A673 (cell line): ENCODE data around the gene AGBL5. TPM values are rescaled to one million over a fixed set of nuclear protein-coding genes. Genes with fewer than 3 reads are reported as not detected.

Source experiments
- BruUV-seq: library from RNA; stranded (reverse); fragments of 400-500 nt; replicated peaks from 2 replicates; lab custom pipeline; 2021; lab: Mats Ljungman, UMichigan
- CTCF ChIA-PET: fragments of 300-600 bp; sonication (Branson Sonifier 250); formaldehyde crosslinking; loops from one replicate; lab custom pipeline; 2022; ENCODE audit warnings: antibody characterized with exemption; lab: Charles Lee
- POLR2A ChIA-PET: fragments of 300-600 bp; sonication (Branson Sonifier 250); formaldehyde crosslinking; loops from one replicate; lab custom pipeline; 2022; ENCODE audit warnings: antibody characterized with exemption; ENCODE audit not compliant: low non-redundant PET; lab: Charles Lee
- DNase-seq: peaks from one replicate; pipeline ENCODE4 v3.0.0-alpha.2; 2015; ENCODE audit warnings: low spot score
- H3K27ac ChIP-seq: fragments of 200-600 bp; sonication (generic); 2 replicates; pipeline ENCODE4 v1.5.1; 2016; ENCODE audit warnings: mixed run types, low read depth, mild to moderate bottlenecking, mixed read lengths, antibody characterized with exemption, low read length; ENCODE audit not compliant: poor library complexity, severe bottlenecking
- H3K27me3 ChIP-seq: fragments of 200-600 bp; sonication (generic); replicated peaks from 2 replicates; pipeline ENCODE4 v1.6.1; 2017; ENCODE audit warnings: mixed run types, low read depth, mild to moderate bottlenecking, mixed read lengths, antibody characterized with exemption, low read length; ENCODE audit not compliant: insufficient read depth, poor library complexity
- H3K36me3 ChIP-seq: fragments of 200-600 bp; sonication (generic); 2 replicates; pipeline ENCODE4 v1.6.1; 2016; ENCODE audit warnings: mixed run types, mild to moderate bottlenecking, mixed read lengths, antibody characterized with exemption, low read length; ENCODE audit not compliant: insufficient read depth, poor library complexity, severe bottlenecking
- H3K4me1 ChIP-seq: fragments of 200-600 bp; sonication (generic); 2 replicates; pipeline ENCODE4 v1.6.1; 2017; ENCODE audit warnings: mixed run types, mild to moderate bottlenecking, mixed read lengths, antibody characterized with exemption, low read length; ENCODE audit not compliant: insufficient read depth, poor library complexity, severe bottlenecking
- H3K4me3 ChIP-seq: fragments of 200-600 bp; sonication (generic); 2 replicates; pipeline ENCODE4 v1.5.1; 2016; ENCODE audit warnings: low read depth, mixed run types, mild to moderate bottlenecking, mixed read lengths, low read length; ENCODE audit not compliant: poor library complexity, severe bottlenecking
- H3K9me3 ChIP-seq: fragments of 200-600 bp; sonication (generic); 2 replicates; pipeline ENCODE4 v1.6.1; 2016; ENCODE audit warnings: mixed run types, low read depth, mild to moderate bottlenecking, mixed read lengths, antibody characterized with exemption, low read length; ENCODE audit not compliant: poor library complexity, severe bottlenecking
- EZH2 ChIP-seq: fragments of 200-600 bp; sonication (generic); IDR thresholded peaks from 2 replicates; pipeline ENCODE4 v1.6.1; 2017; ENCODE audit warnings: borderline replicate concordance, low read depth, mild to moderate bottlenecking, mixed read lengths, antibody characterized with exemption, low read length; ENCODE audit not compliant: poor library complexity, severe bottlenecking
- intact Hi-C: fragments of 100-400 bp; cut with micrococcal nuclease; formaldehyde crosslinking; loops from one replicate; pipeline ENCODE4 v1.10.0; 2022; ENCODE audit not compliant: unreplicated experiment
- total RNA-seq: library from RNA; stranded (reverse); gene quantifications from 2 replicates; pipeline ENCODE4 v1.2.3, GENCODE V29; 2021
- TF ChIP-seq, protein P1 (sequence below): fragments of 300-800, 200-600 bp; sonication (generic); conservative IDR thresholded peaks from 2 replicates; pipeline ENCODE4 v1.5.1; 2017; ENCODE audit warnings: low read depth, mild to moderate bottlenecking, antibody characterized with exemption, low read length, moderate library complexity, mixed read lengths

AGBL5 gene
- total RNA-seq, 1 experiment from 2014 or later, result 64.1 TPM

DNA sequence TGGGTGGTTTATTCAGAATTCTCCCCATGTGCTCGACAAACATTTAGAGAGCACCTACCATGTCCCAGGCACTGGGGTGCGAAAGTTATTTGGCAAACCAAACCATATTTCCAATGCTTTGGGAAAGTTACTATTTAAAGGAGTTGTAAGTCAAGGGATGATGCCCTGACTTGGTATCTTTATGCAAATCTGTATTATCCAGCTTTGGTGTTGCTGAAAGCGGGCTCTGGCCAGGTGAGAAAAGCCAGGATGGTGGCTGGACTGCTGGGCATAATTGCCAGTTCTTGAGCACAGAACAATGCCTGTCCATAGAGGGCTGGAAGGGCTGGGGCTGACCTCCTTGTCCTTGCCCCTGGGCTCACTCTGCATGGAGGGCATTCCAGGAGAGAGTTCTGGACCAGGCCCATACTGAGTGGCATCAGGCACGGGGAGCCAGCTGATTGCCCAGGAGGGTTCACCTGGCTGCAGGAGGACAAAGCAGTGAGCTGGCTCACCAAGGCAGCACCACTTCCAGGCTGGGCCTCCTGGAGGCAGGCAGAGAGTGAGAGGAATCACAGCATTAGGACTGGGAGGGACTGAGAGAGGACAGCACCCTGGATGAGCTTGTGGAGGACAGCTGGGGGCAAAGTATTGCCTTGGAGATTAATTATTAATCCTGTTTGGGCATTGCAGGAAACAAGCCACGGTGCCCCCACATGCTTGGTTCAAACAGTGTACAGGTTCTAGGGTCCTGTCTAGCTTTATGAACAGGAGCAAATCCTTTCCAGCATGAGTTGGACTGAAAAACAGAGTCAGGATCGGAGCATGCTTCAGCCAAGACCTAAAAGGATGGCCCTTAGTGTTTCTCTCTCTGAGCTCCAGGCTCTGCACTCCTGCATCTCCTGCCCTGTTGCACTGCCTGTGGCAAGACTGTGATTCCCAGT is 42.2 kb downstream of the AGBL5 start:
- Histone ChIP-seq H3K9me3 (no peaks in the 10 kb centered on the region), H3K4me1 (peaks cover 5% of the 10 kb centered on the region), H3K36me3 (no peaks in the 10 kb centered on the region), H3K27ac (no peak overlapping the region), H3K4me3 (no peak overlapping the region), H3K27me3 (no peaks in the 10 kb centered on the region)
- ChIA-PET POLR2A (interaction anchor here (0.6 kb wide), 1 partner anchor 98 kb away, joined by 3 read pairs; no protein-coding TSS in a partner anchor), CTCF (interaction anchor here (0.8 kb wide), 1 partner anchor 98 kb away, joined by 3 read pairs; no protein-coding TSS in a partner anchor)
- DNase-seq, result no peak
- intact Hi-C loops, result no loop called here
- no TSS peak for BruUV-seq
- no peak for TF ChIP-seq EZH2
- TF ChIP-seq, protein P1, sequence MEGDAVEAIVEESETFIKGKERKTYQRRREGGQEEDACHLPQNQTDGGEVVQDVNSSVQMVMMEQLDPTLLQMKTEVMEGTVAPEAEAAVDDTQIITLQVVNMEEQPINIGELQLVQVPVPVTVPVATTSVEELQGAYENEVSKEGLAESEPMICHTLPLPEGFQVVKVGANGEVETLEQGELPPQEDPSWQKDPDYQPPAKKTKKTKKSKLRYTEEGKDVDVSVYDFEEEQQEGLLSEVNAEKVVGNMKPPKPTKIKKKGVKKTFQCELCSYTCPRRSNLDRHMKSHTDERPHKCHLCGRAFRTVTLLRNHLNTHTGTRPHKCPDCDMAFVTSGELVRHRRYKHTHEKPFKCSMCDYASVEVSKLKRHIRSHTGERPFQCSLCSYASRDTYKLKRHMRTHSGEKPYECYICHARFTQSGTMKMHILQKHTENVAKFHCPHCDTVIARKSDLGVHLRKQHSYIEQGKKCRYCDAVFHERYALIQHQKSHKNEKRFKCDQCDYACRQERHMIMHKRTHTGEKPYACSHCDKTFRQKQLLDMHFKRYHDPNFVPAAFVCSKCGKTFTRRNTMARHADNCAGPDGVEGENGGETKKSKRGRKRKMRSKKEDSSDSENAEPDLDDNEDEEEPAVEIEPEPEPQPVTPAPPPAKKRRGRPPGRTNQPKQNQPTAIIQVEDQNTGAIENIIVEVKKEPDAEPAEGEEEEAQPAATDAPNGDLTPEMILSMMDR, result no peak

DNA sequence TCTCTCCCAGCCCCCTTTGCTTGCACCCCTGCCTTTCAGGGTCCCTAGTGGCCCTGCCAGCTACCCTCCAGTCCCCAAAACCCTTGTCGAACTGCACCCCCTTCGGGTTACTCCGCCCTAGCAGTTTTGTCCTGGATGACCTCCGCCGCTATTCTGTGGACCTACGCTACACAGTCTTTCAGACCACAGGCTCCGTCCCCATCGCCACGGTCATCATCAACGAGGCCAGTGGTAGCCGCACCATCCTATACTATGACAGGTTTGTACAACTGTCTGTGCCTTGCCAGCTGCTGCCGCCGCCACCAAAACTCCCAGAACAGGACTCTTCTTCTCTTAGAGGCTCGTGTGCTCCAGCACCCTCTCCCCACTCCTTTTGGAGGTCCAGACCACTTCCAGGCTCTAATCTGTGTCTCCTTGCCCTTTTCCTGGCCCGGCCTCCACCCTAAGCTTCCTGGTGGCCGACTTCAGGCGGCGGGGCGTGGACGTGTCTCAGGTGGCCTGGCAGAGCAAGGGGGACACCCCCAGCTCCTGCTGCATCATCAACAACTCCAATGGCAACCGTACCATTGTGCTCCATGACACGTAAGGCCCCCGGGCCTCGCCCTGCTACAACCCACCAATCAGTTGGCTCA is 43.0 kb downstream of the AGBL5 start:
- Histone ChIP-seq H3K27ac (no peak overlapping the region), H3K9me3 (no peaks in the 10 kb centered on the region), H3K27me3 (no peaks in the 10 kb centered on the region), H3K4me3 (no peak overlapping the region), H3K36me3 (no peaks in the 10 kb centered on the region), H3K4me1 (no peaks in the 10 kb centered on the region)
- intact Hi-C loops, result no loop called here
- TF ChIP-seq, protein P1, result no peak
- TF ChIP-seq EZH2, result no peak
- ChIA-PET POLR2A (no interaction called here), CTCF (no interaction called here)
- no peak for DNase-seq
- BruUV-seq, result no TSS peak

DNA sequence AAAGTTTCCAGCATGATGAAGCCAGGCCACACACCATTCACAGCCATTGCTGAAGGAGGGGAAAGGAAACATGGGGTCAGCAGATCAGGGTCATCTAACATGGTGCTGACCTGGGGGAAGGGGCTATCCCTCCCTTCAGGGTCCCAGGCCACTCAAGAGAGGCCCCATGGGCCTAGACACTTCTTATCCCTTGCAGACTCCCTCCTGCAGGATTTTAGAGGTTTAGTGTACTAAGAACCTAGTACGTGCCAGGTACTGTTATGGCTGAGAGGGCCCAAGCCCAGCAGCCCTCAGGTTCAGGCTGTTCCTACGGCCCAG is 43.9 kb downstream of the AGBL5 start:
- ChIA-PET CTCF (no interaction called here), POLR2A (no interaction called here)
- H3K36me3 ChIP-seq, result no peaks in the 10 kb centered on the region
- intact Hi-C loops, result loop anchor here (5.0 kb wide), 1 partner anchor 207 kb away; no protein-coding TSS in a partner anchor
- H3K4me3 ChIP-seq, result no peak overlapping the region
- no peaks in the 10 kb centered on the region for H3K27me3 ChIP-seq
- H3K9me3 ChIP-seq, result no peaks in the 10 kb centered on the region
- no TSS peak for BruUV-seq
- no peak for TF ChIP-seq EZH2
- TF ChIP-seq, protein P1, result no peak
- DNase-seq, result no peak
- no peak overlapping the region for H3K27ac ChIP-seq
- H3K4me1 ChIP-seq, result no peaks in the 10 kb centered on the region
